Measurements from ENCODE around the gene F12.
"Not testable (repeated sequence)": the region's sequence is repeated elsewhere in the genome, so short reads cannot be mapped to it uniquely, and the experiment has no call there.

Gene F12

GRCh38 chr5:177387405-177387804, 22.0 kb downstream of the F12 start:
- DNase-seq (ENCODE audit: low read depth): no peak

- DNase-seq (ENCODE audit: low read depth): no peak
Measured at GRCh38 chr5:177386542-177386941, 22.8 kb downstream of the F12 start.

GRCh38 chr5:177385720-177386119, 23.6 kb downstream of the F12 start:
- no peak for DNase-seq (ENCODE audit: low read depth)

- DNase-seq (ENCODE audit: low read depth): no peak
Measured at GRCh38 chr5:177384134-177384533, 25.2 kb downstream of the F12 start, which contains the start of gene SLC34A1. TSS of gene SLC34A1 (plus strand) at chr5:177384434. CDS start at chr5:177385742, 1,308 bp downstream.

GRCh38 chr5:177383181-177383580, 26.2 kb downstream of the F12 start:
- DNase-seq (ENCODE audit: low read depth): no peak

GRCh38 chr5:177382423-177383029, 26.8 kb downstream of the F12 start:
- no peak for DNase-seq (ENCODE audit: low read depth)

- no peak for DNase-seq (ENCODE audit: low read depth)
Measured at GRCh38 chr5:177380805-177381126, 28.6 kb downstream of the F12 start.

- no peak for DNase-seq (ENCODE audit: low read depth)
Measured at GRCh38 chr5:177378884-177379883, 30.2 kb downstream of the F12 start.

- DNase-seq (ENCODE audit: low read depth): no peak
Measured at GRCh38 chr5:177377851-177378776, 31.2 kb downstream of the F12 start.

GRCh38 chr5:177376107-177376506, 33.3 kb downstream of the F12 start:
- no peak for DNase-seq (ENCODE audit: low read depth)

GRCh38 chr5:177375516-177375915, 33.8 kb downstream of the F12 start:
- not testable (repeated sequence) for DNase-seq (ENCODE audit: low read depth)

- DNase-seq (ENCODE audit: low read depth): no peak
Measured at GRCh38 chr5:177374211-177374610, 35.2 kb downstream of the F12 start.

- DNase-seq (ENCODE audit: low read depth): no peak
Measured at GRCh38 chr5:177373806-177374205, 35.6 kb downstream of the F12 start.

- no peak for DNase-seq (ENCODE audit: low read depth)
Measured at GRCh38 chr5:177372910-177373309, 36.5 kb downstream of the F12 start.

- no peak for DNase-seq (ENCODE audit: low read depth)
Measured at GRCh38 chr5:177372034-177372896, 37.1 kb downstream of the F12 start.

GRCh38 chr5:177371120-177372033, 38.0 kb downstream of the F12 start:
- DNase-seq (ENCODE audit: low read depth): no peak

GRCh38 chr5:177370488-177371119, 38.8 kb downstream of the F12 start:
- peak; percentile 86 for DNase-seq (ENCODE audit: low read depth)

GRCh38 chr5:177369645-177370440, 39.5 kb downstream of the F12 start:
- no peak for DNase-seq (ENCODE audit: low read depth)
